Left lung (tissue), 10 donors: ENCODE results near the gene APLP2. TPM values are rescaled to one million over a fixed set of nuclear protein-coding genes. Genes with fewer than 3 reads are reported as not detected.

ENCODE experiments used
- ATAC-seq: fragments of 200-7000 bp; cut with Tn5 transposase; one replicate; pipeline ENCODE4 v1.9.1; 2020; ENCODE audit warnings: moderate library complexity
- DNase-seq, 4 donors: peaks; one replicate each; pipeline ENCODE4 v3.0.0-alpha.2; 2013 to 2020
- H3K27ac ChIP-seq, 2 donors: fragments of 200-600 bp; sonication (generic) in 1 of 2; one replicate each; pipeline versions ENCODE4 v1.5.0 to v1.8.0; 2020 to 2021
- H3K27me3 ChIP-seq, 2 donors: fragments of 200-600 bp; sonication (generic) in 1 of 2; one replicate each; pipeline versions ENCODE4 v1.5.0 to v1.8.0; 2020 to 2021
- H3K36me3 ChIP-seq, 2 donors: fragments of 200-600 bp; sonication (generic) in 1 of 2; one replicate each; pipeline versions ENCODE4 v1.5.0 to v1.8.0; 2020 to 2021
- H3K4me1 ChIP-seq, 2 donors: fragments of 200-600 bp; one replicate each; pipeline ENCODE4 v1.8.0; 2021
- H3K4me3 ChIP-seq, 2 donors: fragments of 200-600 bp; sonication (generic) in 1 of 2; one replicate each; pipeline versions ENCODE4 v1.5.0 to v1.8.0; 2020 to 2021; ENCODE audit warnings: mild to moderate bottlenecking in 1 of 2
- H3K9me3 ChIP-seq, 2 donors: fragments of 200-600 bp; sonication (generic) in 1 of 2; one replicate each; pipeline versions ENCODE4 v1.5.0 to v1.8.0; 2020 to 2021
- CTCF ChIP-seq, 2 donors: fragments of 200-600 bp; sonication (generic) in 1 of 2; IDR thresholded peaks; one replicate each; pipeline versions ENCODE4 v1.5.0 to v1.8.0; 2021; ENCODE audit warnings: antibody characterized with exemption in 2 of 2
- intact Hi-C, 2 donors: fragments of 100-400 bp; cut with DNase I; formaldehyde crosslinking; loops; one replicate each; pipeline versions ENCODE4 v1.11.2 to v1.14.2; 2022
- polyA plus RNA-seq, 6 donors: library from polyadenylated mRNA; unstranded; fragments of 120-200 nt; gene quantifications; one replicate each; pipeline ENCODE4 v1.2.1, GENCODE V29; 2013; ENCODE audit not compliant: insufficient read length in 6 of 6
- total RNA-seq, 2 donors: library from RNA; stranded (reverse); fragmentation: NEBNext Ultra II Directional; extraction: Animal tissue kit (Norgen Biotek cat#: 25700); gene quantifications; one replicate each; pipeline ENCODE4 v1.2.1, GENCODE V29; 2021
- donor health status: DM: no; HTN: yes; CAD: no.
- donor health status: DM: no; HTN: no; CAD: no.

The APLP2 gene
- total and polyA plus RNA-seq, 8 donors = 405 to 646 (median 486) TPM

- no peak overlapping the region for H3K4me3 ChIP-seq
- no peaks in the 10 kb centered on the region for H3K9me3 ChIP-seq
- peaks cover 0 to 83% of the 10 kb centered on the region in 2 donors for H3K36me3 ChIP-seq
- ATAC-seq = no peak
- H3K27me3 ChIP-seq = no peaks in the 10 kb centered on the region
- no peak for DNase-seq
- TF ChIP-seq CTCF (IDR thresholded peaks at IDR 0.05) = no peak
- intact Hi-C loops = no loop called here
- H3K27ac ChIP-seq = no peak overlapping the region
- no peaks in the 10 kb centered on the region for H3K4me1 ChIP-seq
Measured at GRCh38 chr11:130136107-130136506, 66.4 kb downstream of the APLP2 start.

- ATAC-seq (no peak), DNase-seq (no peak)
- intact Hi-C loops = no loop called here
- Histone ChIP-seq H3K36me3 (peaks cover 0 to 96% of the 10 kb centered on the region in 2 donors), H3K27ac (no peak overlapping the region), H3K27me3 (no peaks in the 10 kb centered on the region), H3K4me1 (peaks cover 0 to 9% of the 10 kb centered on the region in 2 donors), H3K9me3 (no peaks in the 10 kb centered on the region), H3K4me3 (no peak overlapping the region)
- no peak for TF ChIP-seq CTCF (IDR thresholded peaks at IDR 0.05)
Measured at GRCh38 chr11:130137999-130138398, 68.3 kb downstream of the APLP2 start.

- DNase-seq (no peak), ATAC-seq (no peak)
- H3K4me1 ChIP-seq = peaks cover 0 to 20% of the 10 kb centered on the region in 2 donors
- peaks cover 0 to 96% of the 10 kb centered on the region in 2 donors for H3K36me3 ChIP-seq
- H3K27ac ChIP-seq = no peak overlapping the region
- no peaks in the 10 kb centered on the region for H3K9me3 ChIP-seq
- intact Hi-C loops = no loop called here
- TF ChIP-seq CTCF (IDR thresholded peaks at IDR 0.05) = no peak
- no peak overlapping the region for H3K4me3 ChIP-seq
- H3K27me3 ChIP-seq = no peaks in the 10 kb centered on the region
Measured at GRCh38 chr11:130139401-130139800, 69.7 kb downstream of the APLP2 start.

- Histone ChIP-seq H3K4me1 (peaks cover 8 to 44% of the 10 kb centered on the region in 2 donors), H3K9me3 (no peaks in the 10 kb centered on the region), H3K27me3 (no peaks in the 10 kb centered on the region), H3K36me3 (peaks cover 0 to 83% of the 10 kb centered on the region in 2 donors), H3K4me3 (no peak overlapping the region), H3K27ac (no peak overlapping the region)
- no peak for TF ChIP-seq CTCF (IDR thresholded peaks at IDR 0.05)
- DNase-seq (no peak), ATAC-seq (no peak)
- intact Hi-C loops = no loop called here
Measured at GRCh38 chr11:130141561-130142341, 72.1 kb downstream of the APLP2 start.

GRCh38 chr11:130144141-130144540, 74.4 kb downstream of the APLP2 start:
- no peak overlapping the region for H3K4me3 ChIP-seq
- TF ChIP-seq CTCF (IDR thresholded peaks at IDR 0.05) = no peak
- peaks cover 14 to 63% of the 10 kb centered on the region in 2 donors for H3K4me1 ChIP-seq
- DNase-seq (no peak), ATAC-seq (no peak)
- H3K9me3 ChIP-seq = no peaks in the 10 kb centered on the region
- no peaks in the 10 kb centered on the region for H3K27me3 ChIP-seq
- intact Hi-C loops = no loop called here
- peak overlapping the region in 1 of 2 donors; percentile 88 for H3K27ac ChIP-seq
- peaks cover 0 to 63% of the 10 kb centered on the region in 2 donors for H3K36me3 ChIP-seq
